ENCODE data around the gene CATSPERE.
"Not testable (repeated sequence)": the region's sequence is repeated elsewhere in the genome, so short reads cannot be mapped to it uniquely, and the experiment has no call there.

DNA sequence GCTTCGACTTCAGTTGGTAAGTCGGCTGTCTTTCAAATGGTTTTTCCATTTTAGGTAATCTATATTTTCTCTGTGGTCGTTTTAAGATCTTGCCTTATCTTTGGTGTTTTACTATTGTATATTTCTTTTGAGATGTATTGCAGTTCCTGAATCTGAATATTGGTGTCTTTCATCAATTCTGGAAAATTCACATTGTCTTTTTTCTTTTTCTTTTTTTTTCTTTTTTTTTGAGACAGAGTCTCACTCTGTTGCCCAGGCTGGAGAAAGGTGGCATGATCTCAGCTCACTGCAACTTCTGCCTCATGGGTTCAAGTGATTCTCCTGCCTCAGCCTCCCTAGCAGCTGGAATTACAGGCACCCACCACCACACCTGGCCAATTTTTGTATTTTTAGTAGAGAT is 23.9 kb downstream of the CATSPERE start:
- TF ChIP-seq, protein P1, sequence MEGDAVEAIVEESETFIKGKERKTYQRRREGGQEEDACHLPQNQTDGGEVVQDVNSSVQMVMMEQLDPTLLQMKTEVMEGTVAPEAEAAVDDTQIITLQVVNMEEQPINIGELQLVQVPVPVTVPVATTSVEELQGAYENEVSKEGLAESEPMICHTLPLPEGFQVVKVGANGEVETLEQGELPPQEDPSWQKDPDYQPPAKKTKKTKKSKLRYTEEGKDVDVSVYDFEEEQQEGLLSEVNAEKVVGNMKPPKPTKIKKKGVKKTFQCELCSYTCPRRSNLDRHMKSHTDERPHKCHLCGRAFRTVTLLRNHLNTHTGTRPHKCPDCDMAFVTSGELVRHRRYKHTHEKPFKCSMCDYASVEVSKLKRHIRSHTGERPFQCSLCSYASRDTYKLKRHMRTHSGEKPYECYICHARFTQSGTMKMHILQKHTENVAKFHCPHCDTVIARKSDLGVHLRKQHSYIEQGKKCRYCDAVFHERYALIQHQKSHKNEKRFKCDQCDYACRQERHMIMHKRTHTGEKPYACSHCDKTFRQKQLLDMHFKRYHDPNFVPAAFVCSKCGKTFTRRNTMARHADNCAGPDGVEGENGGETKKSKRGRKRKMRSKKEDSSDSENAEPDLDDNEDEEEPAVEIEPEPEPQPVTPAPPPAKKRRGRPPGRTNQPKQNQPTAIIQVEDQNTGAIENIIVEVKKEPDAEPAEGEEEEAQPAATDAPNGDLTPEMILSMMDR (IDR thresholded peaks at IDR 0.05; ENCODE audit: low read length): not testable (repeated sequence)
- TF ChIP-seq EZH2 (IDR thresholded peaks at IDR 0.05; ENCODE audit: borderline replicate concordance, low read length): not testable (repeated sequence)

Measured in OCI-LY1 (cell line).